ENCODE results near the gene ATP2B3.

DNA sequence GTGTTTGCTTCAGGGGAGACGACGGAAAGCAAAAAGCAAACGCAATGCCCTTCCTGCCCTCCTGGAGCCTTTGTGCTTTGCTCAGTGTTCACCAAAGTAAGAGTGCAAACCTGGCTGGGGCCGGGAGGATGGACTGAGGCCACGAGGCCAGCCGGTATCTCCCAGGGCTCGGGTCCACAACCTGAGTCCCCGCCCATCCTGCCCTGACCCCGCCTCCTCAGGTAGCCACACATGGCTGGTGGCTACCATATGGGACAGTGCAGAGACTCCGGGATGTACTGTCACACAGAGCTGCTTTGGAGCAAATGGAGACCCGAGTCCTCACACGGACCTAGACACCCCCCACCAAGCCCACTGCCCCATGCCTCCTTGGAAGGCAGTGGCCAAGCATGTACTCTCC, 4.8 kb downstream of the ATP2B3 start:
- TF ChIP-seq, protein P1, sequence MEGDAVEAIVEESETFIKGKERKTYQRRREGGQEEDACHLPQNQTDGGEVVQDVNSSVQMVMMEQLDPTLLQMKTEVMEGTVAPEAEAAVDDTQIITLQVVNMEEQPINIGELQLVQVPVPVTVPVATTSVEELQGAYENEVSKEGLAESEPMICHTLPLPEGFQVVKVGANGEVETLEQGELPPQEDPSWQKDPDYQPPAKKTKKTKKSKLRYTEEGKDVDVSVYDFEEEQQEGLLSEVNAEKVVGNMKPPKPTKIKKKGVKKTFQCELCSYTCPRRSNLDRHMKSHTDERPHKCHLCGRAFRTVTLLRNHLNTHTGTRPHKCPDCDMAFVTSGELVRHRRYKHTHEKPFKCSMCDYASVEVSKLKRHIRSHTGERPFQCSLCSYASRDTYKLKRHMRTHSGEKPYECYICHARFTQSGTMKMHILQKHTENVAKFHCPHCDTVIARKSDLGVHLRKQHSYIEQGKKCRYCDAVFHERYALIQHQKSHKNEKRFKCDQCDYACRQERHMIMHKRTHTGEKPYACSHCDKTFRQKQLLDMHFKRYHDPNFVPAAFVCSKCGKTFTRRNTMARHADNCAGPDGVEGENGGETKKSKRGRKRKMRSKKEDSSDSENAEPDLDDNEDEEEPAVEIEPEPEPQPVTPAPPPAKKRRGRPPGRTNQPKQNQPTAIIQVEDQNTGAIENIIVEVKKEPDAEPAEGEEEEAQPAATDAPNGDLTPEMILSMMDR (conservative IDR thresholded peaks at IDR 0.05; ENCODE audit: low read depth in 2 of 2): no peak
- TF ChIP-seq ZNF114 (CRISPR knock-in tag; IDR thresholded peaks at IDR 0.05) (no peak), ZNF331 (CRISPR knock-in tag; IDR thresholded peaks at IDR 0.05; ENCODE audit: low read depth) (no peak), EZH2 (IDR thresholded peaks at IDR 0.05; ENCODE audit: low read depth, unreplicated experiment) (no peak), CREB1 (CRISPR knock-in tag; IDR thresholded peaks at IDR 0.05; ENCODE audit: low read depth) (no peak), POLR2AphosphoS5 (IDR thresholded peaks at IDR 0.05; ENCODE audit: low read depth) (no peak), EZH2phosphoT487 (IDR thresholded peaks at IDR 0.05; ENCODE audit: unreplicated experiment) (no peak), JUNB (IDR thresholded peaks at IDR 0.05; ENCODE audit: unreplicated experiment) (no peak), NANOG (IDR thresholded peaks at IDR 0.05; ENCODE audit: borderline replicate concordance) (no peak), STAT1 (IDR thresholded peaks at IDR 0.05; ENCODE audit: unreplicated experiment) (no peak)
- TF ChIP-seq, protein P2, sequence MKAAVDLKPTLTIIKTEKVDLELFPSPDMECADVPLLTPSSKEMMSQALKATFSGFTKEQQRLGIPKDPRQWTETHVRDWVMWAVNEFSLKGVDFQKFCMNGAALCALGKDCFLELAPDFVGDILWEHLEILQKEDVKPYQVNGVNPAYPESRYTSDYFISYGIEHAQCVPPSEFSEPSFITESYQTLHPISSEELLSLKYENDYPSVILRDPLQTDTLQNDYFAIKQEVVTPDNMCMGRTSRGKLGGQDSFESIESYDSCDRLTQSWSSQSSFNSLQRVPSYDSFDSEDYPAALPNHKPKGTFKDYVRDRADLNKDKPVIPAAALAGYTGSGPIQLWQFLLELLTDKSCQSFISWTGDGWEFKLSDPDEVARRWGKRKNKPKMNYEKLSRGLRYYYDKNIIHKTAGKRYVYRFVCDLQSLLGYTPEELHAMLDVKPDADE (IDR thresholded peaks at IDR 0.05): no peak
- TF ChIP-seq, protein P3, sequence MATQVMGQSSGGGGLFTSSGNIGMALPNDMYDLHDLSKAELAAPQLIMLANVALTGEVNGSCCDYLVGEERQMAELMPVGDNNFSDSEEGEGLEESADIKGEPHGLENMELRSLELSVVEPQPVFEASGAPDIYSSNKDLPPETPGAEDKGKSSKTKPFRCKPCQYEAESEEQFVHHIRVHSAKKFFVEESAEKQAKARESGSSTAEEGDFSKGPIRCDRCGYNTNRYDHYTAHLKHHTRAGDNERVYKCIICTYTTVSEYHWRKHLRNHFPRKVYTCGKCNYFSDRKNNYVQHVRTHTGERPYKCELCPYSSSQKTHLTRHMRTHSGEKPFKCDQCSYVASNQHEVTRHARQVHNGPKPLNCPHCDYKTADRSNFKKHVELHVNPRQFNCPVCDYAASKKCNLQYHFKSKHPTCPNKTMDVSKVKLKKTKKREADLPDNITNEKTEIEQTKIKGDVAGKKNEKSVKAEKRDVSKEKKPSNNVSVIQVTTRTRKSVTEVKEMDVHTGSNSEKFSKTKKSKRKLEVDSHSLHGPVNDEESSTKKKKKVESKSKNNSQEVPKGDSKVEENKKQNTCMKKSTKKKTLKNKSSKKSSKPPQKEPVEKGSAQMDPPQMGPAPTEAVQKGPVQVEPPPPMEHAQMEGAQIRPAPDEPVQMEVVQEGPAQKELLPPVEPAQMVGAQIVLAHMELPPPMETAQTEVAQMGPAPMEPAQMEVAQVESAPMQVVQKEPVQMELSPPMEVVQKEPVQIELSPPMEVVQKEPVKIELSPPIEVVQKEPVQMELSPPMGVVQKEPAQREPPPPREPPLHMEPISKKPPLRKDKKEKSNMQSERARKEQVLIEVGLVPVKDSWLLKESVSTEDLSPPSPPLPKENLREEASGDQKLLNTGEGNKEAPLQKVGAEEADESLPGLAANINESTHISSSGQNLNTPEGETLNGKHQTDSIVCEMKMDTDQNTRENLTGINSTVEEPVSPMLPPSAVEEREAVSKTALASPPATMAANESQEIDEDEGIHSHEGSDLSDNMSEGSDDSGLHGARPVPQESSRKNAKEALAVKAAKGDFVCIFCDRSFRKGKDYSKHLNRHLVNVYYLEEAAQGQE (IDR thresholded peaks at IDR 0.05; ENCODE audit: unreplicated experiment): no peak
- TF ChIP-seq, protein P4, sequence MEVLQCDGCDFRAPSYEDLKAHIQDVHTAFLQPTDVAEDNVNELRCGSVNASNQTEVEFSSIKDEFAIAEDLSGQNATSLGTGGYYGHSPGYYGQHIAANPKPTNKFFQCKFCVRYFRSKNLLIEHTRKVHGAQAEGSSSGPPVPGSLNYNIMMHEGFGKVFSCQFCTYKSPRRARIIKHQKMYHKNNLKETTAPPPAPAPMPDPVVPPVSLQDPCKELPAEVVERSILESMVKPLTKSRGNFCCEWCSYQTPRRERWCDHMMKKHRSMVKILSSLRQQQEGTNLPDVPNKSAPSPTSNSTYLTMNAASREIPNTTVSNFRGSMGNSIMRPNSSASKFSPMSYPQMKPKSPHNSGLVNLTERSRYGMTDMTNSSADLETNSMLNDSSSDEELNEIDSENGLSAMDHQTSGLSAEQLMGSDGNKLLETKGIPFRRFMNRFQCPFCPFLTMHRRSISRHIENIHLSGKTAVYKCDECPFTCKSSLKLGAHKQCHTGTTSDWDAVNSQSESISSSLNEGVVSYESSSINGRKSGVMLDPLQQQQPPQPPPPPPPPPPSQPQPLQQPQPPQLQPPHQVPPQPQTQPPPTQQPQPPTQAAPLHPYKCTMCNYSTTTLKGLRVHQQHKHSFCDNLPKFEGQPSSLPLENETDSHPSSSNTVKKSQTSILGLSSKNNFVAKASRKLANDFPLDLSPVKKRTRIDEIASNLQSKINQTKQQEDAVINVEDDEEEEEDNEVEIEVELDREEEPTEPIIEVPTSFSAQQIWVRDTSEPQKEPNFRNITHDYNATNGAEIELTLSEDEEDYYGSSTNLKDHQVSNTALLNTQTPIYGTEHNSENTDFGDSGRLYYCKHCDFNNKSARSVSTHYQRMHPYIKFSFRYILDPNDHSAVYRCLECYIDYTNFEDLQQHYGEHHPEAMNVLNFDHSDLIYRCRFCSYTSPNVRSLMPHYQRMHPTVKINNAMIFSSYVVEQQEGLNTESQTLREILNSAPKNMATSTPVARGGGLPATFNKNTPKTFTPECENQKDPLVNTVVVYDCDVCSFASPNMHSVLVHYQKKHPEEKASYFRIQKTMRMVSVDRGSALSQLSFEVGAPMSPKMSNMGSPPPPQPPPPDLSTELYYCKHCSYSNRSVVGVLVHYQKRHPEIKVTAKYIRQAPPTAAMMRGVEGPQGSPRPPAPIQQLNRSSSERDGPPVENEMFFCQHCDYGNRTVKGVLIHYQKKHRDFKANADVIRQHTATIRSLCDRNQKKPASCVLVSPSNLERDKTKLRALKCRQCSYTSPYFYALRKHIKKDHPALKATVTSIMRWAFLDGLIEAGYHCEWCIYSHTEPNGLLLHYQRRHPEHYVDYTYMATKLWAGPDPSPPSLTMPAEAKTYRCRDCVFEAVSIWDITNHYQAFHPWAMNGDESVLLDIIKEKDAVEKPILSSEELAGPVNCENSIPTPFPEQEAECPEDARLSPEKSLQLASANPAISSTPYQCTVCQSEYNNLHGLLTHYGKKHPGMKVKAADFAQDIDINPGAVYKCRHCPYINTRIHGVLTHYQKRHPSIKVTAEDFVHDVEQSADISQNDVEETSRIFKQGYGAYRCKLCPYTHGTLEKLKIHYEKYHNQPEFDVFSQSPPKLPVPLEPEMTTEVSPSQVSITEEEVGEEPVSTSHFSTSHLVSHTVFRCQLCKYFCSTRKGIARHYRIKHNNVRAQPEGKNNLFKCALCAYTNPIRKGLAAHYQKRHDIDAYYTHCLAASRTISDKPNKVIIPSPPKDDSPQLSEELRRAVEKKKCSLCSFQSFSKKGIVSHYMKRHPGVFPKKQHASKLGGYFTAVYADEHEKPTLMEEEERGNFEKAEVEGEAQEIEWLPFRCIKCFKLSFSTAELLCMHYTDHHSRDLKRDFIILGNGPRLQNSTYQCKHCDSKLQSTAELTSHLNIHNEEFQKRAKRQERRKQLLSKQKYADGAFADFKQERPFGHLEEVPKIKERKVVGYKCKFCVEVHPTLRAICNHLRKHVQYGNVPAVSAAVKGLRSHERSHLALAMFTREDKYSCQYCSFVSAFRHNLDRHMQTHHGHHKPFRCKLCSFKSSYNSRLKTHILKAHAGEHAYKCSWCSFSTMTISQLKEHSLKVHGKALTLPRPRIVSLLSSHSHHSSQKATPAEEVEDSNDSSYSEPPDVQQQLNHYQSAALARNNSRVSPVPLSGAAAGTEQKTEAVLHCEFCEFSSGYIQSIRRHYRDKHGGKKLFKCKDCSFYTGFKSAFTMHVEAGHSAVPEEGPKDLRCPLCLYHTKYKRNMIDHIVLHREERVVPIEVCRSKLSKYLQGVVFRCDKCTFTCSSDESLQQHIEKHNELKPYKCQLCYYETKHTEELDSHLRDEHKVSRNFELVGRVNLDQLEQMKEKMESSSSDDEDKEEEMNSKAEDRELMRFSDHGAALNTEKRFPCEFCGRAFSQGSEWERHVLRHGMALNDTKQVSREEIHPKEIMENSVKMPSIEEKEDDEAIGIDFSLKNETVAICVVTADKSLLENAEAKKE (CRISPR knock-in tag; IDR thresholded peaks at IDR 0.05): no peak

Measured in GM23338 (cell line).